Nephron (organoid): ENCODE data around the gene KRTAP10-3.

Experiments used
- H3K27ac Mint-ChIP-seq, 3 experiments: 2 replicates each; pipeline ENCODE4 v1.8.0; 2020; ENCODE audit warnings: mixed read lengths in 3 of 3, mild to moderate bottlenecking in 2 of 3, moderate library complexity in 1 of 3
- H3K27me3 Mint-ChIP-seq: 2 replicates; pipeline ENCODE4 v1.8.0; 2021; ENCODE audit warnings: low read depth, mild to moderate bottlenecking, moderate library complexity, mixed read lengths
- H3K36me3 Mint-ChIP-seq: 2 replicates; pipeline ENCODE4 v1.8.0; 2020; ENCODE audit warnings: low read depth, mixed read lengths
- H3K4me1 Mint-ChIP-seq: 2 replicates; pipeline ENCODE4 v1.8.0; 2020; ENCODE audit warnings: mixed read lengths
- H3K4me3 Mint-ChIP-seq, 3 experiments: 2 replicates each; pipeline ENCODE4 v1.8.0; 2020; ENCODE audit warnings: mild to moderate bottlenecking in 3 of 3, mixed read lengths in 3 of 3, moderate library complexity in 2 of 3
- H3K9me3 Mint-ChIP-seq: 2 replicates; pipeline ENCODE4 v1.8.0; 2020; ENCODE audit warnings: mixed read lengths
- CTCF ChIP-seq, 3 experiments: fragments of 200-600 bp; sonication (generic); IDR thresholded peaks; one replicate each; pipeline ENCODE4 v1.5.0; 2021; ENCODE audit warnings: antibody characterized with exemption in 3 of 3; ENCODE audit not compliant: unreplicated experiment in 3 of 3

KRTAP10-3 gene

GRCh38 chr21:44514746-44515358 lies 43.7 kb downstream of the KRTAP10-3 start:
- Mint-ChIP-seq H3K9me3 (no peaks in the 10 kb centered on the region), H3K36me3 (peaks cover 4% of the 10 kb centered on the region), H3K27ac (no peak overlapping the region), H3K4me3 (no peak overlapping the region), H3K27me3 (peaks cover 4% of the 10 kb centered on the region), H3K4me1 (no peaks in the 10 kb centered on the region)
- TF ChIP-seq CTCF (IDR thresholded peaks at IDR 0.05; ENCODE audit: unreplicated experiment in 3 of 3) = no peak

GRCh38 chr21:44514218-44514520 lies 44.4 kb downstream of the KRTAP10-3 start:
- Mint-ChIP-seq H3K27me3 (peaks cover 4% of the 10 kb centered on the region), H3K4me3 (no peak overlapping the region)

GRCh38 chr21:44513389-44514217 lies 45.0 kb downstream of the KRTAP10-3 start:
- Mint-ChIP-seq H3K36me3 (peaks cover 4% of the 10 kb centered on the region), H3K4me1 (no peaks in the 10 kb centered on the region), H3K4me3 (no peak overlapping the region), H3K9me3 (no peaks in the 10 kb centered on the region), H3K27ac (no peak overlapping the region), H3K27me3 (peaks cover 4% of the 10 kb centered on the region)
- no peak for TF ChIP-seq CTCF (IDR thresholded peaks at IDR 0.05; ENCODE audit: unreplicated experiment in 3 of 3)

More at GRCh38 chr21:44514218-44514520, 44.4 kb downstream of the KRTAP10-3 start:
- no peak for TF ChIP-seq CTCF (IDR thresholded peaks at IDR 0.05; ENCODE audit: unreplicated experiment in 3 of 3)
- H3K4me1 Mint-ChIP-seq = no peaks in the 10 kb centered on the region
- H3K9me3 Mint-ChIP-seq = no peaks in the 10 kb centered on the region
- peaks cover 4% of the 10 kb centered on the region for H3K36me3 Mint-ChIP-seq
- no peak overlapping the region for H3K27ac Mint-ChIP-seq

- no peaks in the 10 kb centered on the region for H3K4me1 Mint-ChIP-seq
- H3K4me3 Mint-ChIP-seq = no peak overlapping the region
Measured at GRCh38 chr21:44512496-44513388, 45.9 kb downstream of the KRTAP10-3 start.

GRCh38 chr21:44511938-44512275 lies 46.7 kb downstream of the KRTAP10-3 start:
- Mint-ChIP-seq H3K4me1 (no peaks in the 10 kb centered on the region), H3K9me3 (no peaks in the 10 kb centered on the region), H3K27me3 (peaks cover 10% of the 10 kb centered on the region), H3K27ac (no peak overlapping the region), H3K36me3 (peaks cover 1% of the 10 kb centered on the region), H3K4me3 (no peak overlapping the region)
- TF ChIP-seq CTCF (IDR thresholded peaks at IDR 0.05; ENCODE audit: unreplicated experiment in 3 of 3) = no peak

More at GRCh38 chr21:44512496-44513388, 45.9 kb downstream of the KRTAP10-3 start:
- Mint-ChIP-seq H3K27me3 (peaks cover 4% of the 10 kb centered on the region), H3K27ac (no peak overlapping the region), H3K9me3 (no peaks in the 10 kb centered on the region), H3K36me3 (peaks cover 4% of the 10 kb centered on the region)
- TF ChIP-seq CTCF (IDR thresholded peaks at IDR 0.05; ENCODE audit: unreplicated experiment in 3 of 3) = no peak
